SW 1271 (cell line): ENCODE results near the gene CCDC81.
"Not testable (repeated sequence)": the region's sequence is repeated elsewhere in the genome, so short reads cannot be mapped to it uniquely, and the experiment has no call there.

Source experiments
- DNase-seq, 2 experiments: peaks; one replicate each; lab custom pipeline; 2025; lab: John Stamatoyannopoulos, UW

The CCDC81 gene

GRCh38 chr11:86388198-86388597 is 13.5 kb downstream of the CCDC81 start:
- DNase-seq = no peak

- no peak for DNase-seq
Observed at GRCh38 chr11:86390487-86390886, 15.8 kb downstream of the CCDC81 start.

- DNase-seq = no peak
Observed at GRCh38 chr11:86395061-86395551, 20.4 kb downstream of the CCDC81 start.

- DNase-seq = peak in 1 of 2 experiments; percentile 10
Observed at GRCh38 chr11:86396396-86396795, 21.7 kb downstream of the CCDC81 start.

DNA sequence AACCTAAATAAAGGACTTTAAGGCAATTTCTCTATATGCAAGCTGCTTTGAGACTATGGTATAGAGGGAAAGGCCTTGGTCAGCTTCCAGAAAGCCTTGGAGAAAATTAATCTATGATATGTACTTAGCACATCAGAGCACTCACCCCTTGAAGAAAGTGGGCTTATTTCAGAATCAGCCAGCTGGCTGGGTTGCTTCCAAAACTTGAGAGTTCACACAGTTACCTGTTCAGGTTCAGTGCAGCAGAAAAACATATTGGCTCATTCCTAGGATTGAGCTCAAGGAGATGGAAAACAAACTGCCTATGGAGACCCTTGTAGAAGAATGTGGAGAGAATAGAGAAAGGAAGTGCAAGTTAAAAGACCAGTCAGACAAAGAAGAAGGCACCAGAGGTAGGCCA is 22.7 kb downstream of the CCDC81 start:
- no peak for DNase-seq

- DNase-seq = no peak
Observed at GRCh38 chr11:86398106-86398505, 23.4 kb downstream of the CCDC81 start.

DNA sequence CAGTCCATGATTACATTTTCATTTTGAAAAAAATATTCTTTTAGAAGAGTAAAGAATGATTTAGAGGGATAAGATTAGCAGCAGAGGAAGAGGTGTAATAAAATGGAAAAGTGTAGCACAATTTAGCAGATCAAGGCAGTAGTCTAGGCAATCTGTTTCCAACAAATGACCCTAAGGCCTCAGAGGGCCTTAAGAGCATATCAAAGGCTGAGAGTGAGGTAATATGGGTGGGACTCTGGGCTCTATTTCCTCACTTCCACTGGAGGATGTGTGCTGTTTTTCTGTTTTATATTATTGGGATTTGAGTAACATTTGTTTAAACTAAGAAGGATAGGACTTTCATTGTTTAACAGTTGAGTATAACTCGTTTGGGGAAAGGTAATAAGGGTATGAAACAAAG is 28.8 kb downstream of the CCDC81 start:
- no peak for DNase-seq

DNA sequence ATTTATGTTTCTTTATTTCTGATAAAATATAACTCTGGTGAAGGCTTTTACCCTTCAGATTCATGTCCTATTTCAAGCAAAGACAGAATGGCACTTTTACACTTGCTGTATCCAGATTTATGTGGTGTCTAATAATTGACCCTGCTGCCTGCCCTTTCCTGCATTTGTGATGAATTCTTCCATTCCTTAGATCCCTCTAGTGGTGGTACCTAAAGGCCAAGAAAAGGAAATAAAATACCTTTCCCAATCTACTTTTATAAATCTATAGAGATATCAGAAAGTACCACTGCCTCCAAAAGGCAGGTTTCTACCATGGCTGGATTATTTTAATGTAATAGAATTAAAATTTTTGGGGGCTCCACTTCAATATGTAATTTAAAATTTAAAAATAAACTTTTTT is 34.2 kb downstream of the CCDC81 start:
- peak in 1 of 2 experiments; percentile 22 for DNase-seq

DNA sequence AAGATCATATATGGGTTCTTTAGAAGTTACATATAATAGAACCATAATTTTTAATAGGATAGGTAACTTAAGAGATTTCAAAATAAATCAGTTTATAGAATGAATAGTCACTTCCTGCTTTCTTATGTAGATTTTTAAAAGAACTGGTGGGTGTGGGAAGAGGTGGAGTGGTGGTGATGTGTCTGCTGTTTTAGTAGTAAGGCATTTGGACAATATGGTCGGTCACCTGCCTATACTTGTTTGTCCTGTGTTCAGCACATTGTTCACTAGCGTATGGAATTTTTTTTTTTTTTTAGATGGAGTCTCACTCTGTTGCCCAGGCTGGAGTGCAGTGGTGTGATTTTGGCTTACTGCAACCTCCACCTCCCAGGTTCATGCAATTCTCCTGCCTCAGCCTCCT is 39.3 kb downstream of the CCDC81 start:
- DNase-seq = no peak

- DNase-seq = no peak
Observed at GRCh38 chr11:86415026-86415425, 40.3 kb downstream of the CCDC81 start.

GRCh38 chr11:86416494-86416893 is 41.8 kb downstream of the CCDC81 start:
- DNase-seq = no peak

GRCh38 chr11:86416951-86417350 is 42.3 kb downstream of the CCDC81 start:
- not testable (repeated sequence) for DNase-seq

DNA sequence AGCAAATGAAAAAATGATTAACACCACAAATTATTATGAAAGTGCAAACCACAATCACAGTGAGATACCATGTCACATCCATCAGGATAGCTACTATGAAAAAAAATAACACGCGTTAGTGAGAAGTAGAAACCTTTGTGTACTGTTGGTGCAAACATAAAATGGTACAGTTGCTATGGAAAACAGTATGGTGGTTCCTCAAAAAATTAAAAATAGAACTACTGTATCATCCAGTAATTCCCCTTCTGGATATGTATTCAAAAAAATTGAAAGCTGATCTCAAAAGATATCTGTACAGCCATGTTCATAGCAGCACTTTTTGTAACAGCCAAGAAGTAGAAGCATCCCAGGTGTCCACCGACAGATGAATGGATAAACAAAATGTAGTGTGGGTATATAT is 43.4 kb downstream of the CCDC81 start:
- DNase-seq = no peak

DNA sequence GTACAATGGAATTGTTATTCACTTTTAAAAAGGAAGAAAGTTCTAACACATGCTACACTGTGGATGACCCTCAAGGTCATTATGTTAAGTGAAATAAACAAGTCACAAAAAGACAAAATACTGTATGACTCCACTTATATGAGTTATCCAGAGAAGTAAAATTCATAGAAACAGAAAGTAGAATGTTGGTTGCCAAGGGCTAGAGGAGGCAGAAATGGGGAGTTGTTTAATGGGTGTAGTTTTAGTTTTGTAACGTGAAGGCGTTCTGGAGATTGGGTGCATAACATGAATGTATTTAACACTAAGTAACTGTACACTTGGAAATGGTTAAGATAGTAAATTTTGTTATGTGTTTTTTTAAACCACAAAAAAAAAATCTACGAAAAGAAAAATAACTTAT is 43.8 kb downstream of the CCDC81 start:
- no peak for DNase-seq

GRCh38 chr11:86418917-86419316 is 44.2 kb downstream of the CCDC81 start:
- DNase-seq = peak in 1 of 2 experiments; percentile 25

DNA sequence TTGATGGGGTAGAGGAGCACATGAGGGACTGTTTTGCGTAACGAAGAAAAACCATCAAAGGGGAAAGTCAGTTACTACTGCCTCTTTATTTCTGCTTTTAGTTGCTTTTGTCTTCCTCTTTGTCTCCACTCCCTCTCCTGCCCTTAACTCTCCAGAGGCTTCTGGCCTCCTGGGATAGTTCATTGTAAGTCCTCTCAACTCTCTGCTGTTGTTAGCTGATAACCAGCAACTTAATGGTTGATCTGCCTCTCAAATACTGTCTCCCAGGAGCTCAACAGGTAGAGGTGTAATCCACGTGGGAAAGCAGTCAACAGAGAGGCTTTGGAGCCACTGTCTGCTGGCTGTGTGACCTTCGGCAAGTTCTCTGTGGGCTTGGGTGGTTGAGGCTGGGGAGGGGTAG is 47.3 kb downstream of the CCDC81 start:
- DNase-seq = no peak

GRCh38 chr11:86422371-86422770 is 47.7 kb downstream of the CCDC81 start:
- DNase-seq = no peak

DNA sequence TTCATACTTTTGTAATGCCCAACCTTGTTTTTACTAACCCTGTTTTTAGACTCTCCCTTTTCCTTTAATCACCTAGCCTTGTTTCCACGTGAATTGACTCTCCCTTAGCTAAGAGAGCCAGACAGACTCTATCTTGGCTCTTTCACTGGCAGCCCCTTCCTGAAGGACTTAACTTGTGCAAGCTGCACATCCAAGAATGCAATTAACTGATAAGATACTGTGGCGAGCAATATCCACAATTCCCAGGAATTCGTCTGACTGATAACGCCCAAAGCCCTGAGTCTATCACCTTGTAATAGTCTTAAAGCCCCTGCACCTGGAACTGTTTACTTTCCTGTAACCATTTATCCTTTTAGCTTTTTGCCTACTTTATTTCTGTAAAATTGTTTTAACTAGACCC is 48.8 kb downstream of the CCDC81 start:
- not testable (repeated sequence) for DNase-seq

GRCh38 chr11:86427441-86427840 is 52.8 kb downstream of the CCDC81 start:
- no peak for DNase-seq

DNA sequence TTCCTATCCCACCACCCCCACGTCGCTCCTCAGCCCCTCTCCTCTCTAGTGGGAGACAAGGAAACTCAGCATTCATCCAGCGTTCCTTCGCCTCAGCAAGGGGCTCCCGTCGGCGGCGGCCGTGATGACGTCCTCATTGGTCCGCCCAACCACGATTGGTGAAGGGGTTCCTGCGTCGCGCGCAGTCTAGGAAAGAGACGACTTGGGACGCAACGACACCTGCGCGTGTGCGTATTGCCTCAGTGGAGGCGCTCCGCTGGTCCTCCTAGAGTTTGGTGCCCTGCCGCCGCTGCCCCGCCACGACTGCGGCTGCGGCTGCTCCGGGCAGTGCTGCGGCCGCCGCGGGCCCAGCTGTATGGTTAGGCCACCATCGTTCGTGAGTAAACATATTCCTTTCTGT is 56.6 kb downstream of the CCDC81 start:
- peak; percentile 12 to 40 for DNase-seq

GRCh38 chr11:86433361-86434095 is 58.8 kb downstream of the CCDC81 start:
- not testable (repeated sequence) for DNase-seq

GRCh38 chr11:86435711-86436110 is 61.0 kb downstream of the CCDC81 start:
- no peak for DNase-seq

GRCh38 chr11:86438685-86439084 is 64.0 kb downstream of the CCDC81 start:
- no peak for DNase-seq

DNA sequence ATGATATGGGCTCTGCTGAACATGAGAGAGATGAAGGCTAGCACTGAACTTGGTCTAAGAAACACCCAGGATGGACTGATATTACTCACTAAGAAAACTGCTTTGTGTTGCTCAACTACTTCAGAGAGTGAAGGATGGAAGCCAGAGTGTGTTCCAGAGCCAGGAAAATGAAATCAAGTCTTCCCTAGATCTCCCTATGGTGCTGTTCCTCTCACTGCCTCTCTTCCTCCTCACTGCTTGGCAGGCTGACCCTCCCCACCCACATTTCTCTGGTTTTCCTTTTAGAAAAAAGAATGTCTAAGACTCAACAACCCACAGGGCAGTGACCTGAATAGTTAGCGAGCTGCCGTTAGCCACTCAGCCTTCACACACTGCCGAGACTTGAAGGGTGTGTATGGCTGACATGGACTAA is 65.6 kb downstream of the CCDC81 start:
- DNase-seq = no peak
